PFSK-1 (cell line): ENCODE measurements around the gene FAM177A1.

Source experiments
- POLR2AphosphoS5 ChIP-seq: IDR thresholded peaks from 2 replicates; pipeline ENCODE4 v1.6.1; 2012; ENCODE audit warnings: low read depth, mild to moderate bottlenecking, control low read depth, low read length, moderate library complexity
- REST ChIP-seq, 2 experiments: IDR thresholded peaks; 2 replicates each; pipeline versions ENCODE4 v1.6.1 to v1.8.0; 2011 to 2012; ENCODE audit warnings: low read depth in 2 of 2, low read length in 2 of 2, control low read depth in 1 of 2, inconsistent platforms in 1 of 2, mild to moderate bottlenecking in 1 of 2, moderate library complexity in 1 of 2; ENCODE audit not compliant: insufficient read depth in 1 of 2
- SIN3A ChIP-seq: IDR thresholded peaks from 2 replicates; pipeline ENCODE4 v1.6.1; 2012; ENCODE audit warnings: mild to moderate bottlenecking, low read length, moderate library complexity, borderline replicate concordance; ENCODE audit not compliant: insufficient read depth
- TAF1 ChIP-seq: IDR thresholded peaks from 2 replicates; pipeline ENCODE4 v1.6.1; 2012; ENCODE audit warnings: low read length, control low read depth, borderline replicate concordance; ENCODE audit not compliant: insufficient read depth

GRCh38 chr14:35123388-35123703 lies 77.3 kb downstream of the FAM177A1 start:
- no peak for TF ChIP-seq TAF1
- no peak for TF ChIP-seq REST (IDR thresholded peaks at IDR 0.05; ENCODE audit: insufficient read depth in 1 of 2, low read depth in 2 of 2, low read length in 2 of 2)
- TF ChIP-seq POLR2AphosphoS5: no peak
- TF ChIP-seq SIN3A: no peak
